Skeletal muscle tissue (tissue), 4 donors: Measurements from ENCODE around the gene DNM2. TPM values are rescaled to one million over a fixed set of nuclear protein-coding genes. Genes with fewer than 3 reads are reported as not detected.

Source experiments
- H3K27ac ChIP-seq: one replicate; pipeline ENCODE4 v1.7.0; 2013; ENCODE audit warnings: mild to moderate bottlenecking, low read depth, low read length, inconsistent platforms
- H3K27me3 ChIP-seq, 3 donors: one replicate each; pipeline ENCODE4 v1.7.0; 2013; ENCODE audit warnings: low read length in 3 of 3; ENCODE audit not compliant: control insufficient read depth in 3 of 3, insufficient read depth in 3 of 3
- H3K36me3 ChIP-seq, 3 donors: one replicate each; pipeline ENCODE4 v1.7.0; 2013; ENCODE audit warnings: low read length in 3 of 3; ENCODE audit not compliant: control insufficient read depth in 3 of 3, insufficient read depth in 3 of 3
- H3K4me1 ChIP-seq, 3 donors: one replicate each; pipeline ENCODE4 v1.7.0; 2013; ENCODE audit warnings: low read length in 3 of 3, mild to moderate bottlenecking in 3 of 3; ENCODE audit not compliant: control insufficient read depth in 3 of 3, insufficient read depth in 3 of 3
- H3K4me3 ChIP-seq, 3 donors: one replicate each; pipeline ENCODE4 v1.7.0; 2013; ENCODE audit warnings: low read length in 3 of 3
- H3K9ac ChIP-seq, 3 donors: one replicate each; pipeline ENCODE4 v1.7.0; 2013; ENCODE audit warnings: low read length in 3 of 3, mild to moderate bottlenecking in 3 of 3, moderate library complexity in 2 of 3, low read depth in 1 of 3
- H3K9me3 ChIP-seq, 3 donors: one replicate each; pipeline ENCODE4 v1.7.0; 2013; ENCODE audit warnings: low read length in 3 of 3; ENCODE audit not compliant: control insufficient read depth in 3 of 3
- total RNA-seq: library from RNA; depleted of rRNA; stranded (reverse); fragments of >200 nt; gene quantifications from one replicate; pipeline ENCODE4 v1.2.3, GENCODE V29; 2014
- donor health status: Osteomylitis.

DNM2 gene
- total RNA-seq, 1 donor from 2014 or later = 54.8 TPM

DNA sequence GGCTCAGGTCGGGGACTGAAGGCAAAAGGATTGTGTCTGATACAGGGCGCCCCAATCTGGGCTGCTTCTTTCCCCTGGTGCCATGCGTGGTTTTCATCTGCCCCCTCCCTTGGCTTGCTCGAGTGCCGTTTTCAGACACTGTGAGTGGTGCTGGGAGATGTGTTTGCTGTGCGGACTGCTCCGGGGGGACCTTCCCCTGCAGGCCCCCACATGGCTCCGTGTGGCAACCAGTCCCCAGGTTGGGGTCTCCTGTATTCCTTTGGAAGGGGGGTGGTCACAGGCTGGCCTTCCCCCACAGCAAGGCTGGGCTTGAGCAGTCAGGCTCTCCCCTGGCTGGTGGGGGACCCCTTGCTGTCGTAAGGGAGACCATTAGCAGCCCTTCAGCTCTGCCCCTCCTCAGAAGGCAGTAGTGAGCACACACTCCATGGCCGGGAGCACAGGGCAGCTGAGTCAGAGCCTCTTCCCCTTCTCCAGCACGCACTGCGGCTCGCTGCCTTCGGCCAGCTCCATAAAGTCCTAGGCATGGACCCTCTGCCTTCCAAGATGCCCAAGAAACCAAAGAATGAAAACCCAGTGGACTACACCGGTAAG, 37.2 kb upstream of the DNM2 start:
- Histone ChIP-seq H3K9me3 (no peaks in the 10 kb centered on the region), H3K4me3 (no peak overlapping the region), H3K36me3 (peaks cover 82 to 87% (median 83%) of the 10 kb centered on the region in 3 donors), H3K27me3 (no peaks in the 10 kb centered on the region), H3K27ac (no peak overlapping the region), H3K4me1 (no peaks in the 10 kb centered on the region), H3K9ac (no peak overlapping the region)

DNA sequence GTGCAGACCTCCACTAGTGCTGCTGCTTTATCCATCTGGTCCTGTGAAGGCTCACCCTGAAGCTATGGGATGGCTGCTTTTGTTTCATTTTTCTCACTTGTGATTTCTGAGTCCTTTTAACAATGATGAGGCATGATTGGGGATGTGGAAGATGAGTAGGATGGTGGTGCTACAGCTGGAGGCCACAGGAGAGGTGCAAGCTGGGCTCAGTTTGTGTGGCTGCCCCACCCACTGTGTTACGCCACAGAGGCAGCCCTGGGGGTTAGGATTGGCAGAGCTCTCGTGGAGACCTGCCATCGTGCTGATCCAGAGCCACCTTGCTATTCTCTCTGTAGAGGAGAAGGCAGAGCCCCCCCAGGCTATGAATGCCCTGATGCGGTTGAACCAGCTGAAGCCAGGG, 36.2 kb upstream of the DNM2 start:
- H3K9me3 ChIP-seq = no peaks in the 10 kb centered on the region
- no peaks in the 10 kb centered on the region for H3K27me3 ChIP-seq
- no peak overlapping the region for H3K4me3 ChIP-seq
- H3K27ac ChIP-seq = no peak overlapping the region
- H3K9ac ChIP-seq = no peak overlapping the region
- peaks cover 0 to 4% (median 0%) of the 10 kb centered on the region in 3 donors for H3K4me1 ChIP-seq
- H3K36me3 ChIP-seq = peaks cover 84 to 93% (median 85%) of the 10 kb centered on the region in 3 donors

DNA sequence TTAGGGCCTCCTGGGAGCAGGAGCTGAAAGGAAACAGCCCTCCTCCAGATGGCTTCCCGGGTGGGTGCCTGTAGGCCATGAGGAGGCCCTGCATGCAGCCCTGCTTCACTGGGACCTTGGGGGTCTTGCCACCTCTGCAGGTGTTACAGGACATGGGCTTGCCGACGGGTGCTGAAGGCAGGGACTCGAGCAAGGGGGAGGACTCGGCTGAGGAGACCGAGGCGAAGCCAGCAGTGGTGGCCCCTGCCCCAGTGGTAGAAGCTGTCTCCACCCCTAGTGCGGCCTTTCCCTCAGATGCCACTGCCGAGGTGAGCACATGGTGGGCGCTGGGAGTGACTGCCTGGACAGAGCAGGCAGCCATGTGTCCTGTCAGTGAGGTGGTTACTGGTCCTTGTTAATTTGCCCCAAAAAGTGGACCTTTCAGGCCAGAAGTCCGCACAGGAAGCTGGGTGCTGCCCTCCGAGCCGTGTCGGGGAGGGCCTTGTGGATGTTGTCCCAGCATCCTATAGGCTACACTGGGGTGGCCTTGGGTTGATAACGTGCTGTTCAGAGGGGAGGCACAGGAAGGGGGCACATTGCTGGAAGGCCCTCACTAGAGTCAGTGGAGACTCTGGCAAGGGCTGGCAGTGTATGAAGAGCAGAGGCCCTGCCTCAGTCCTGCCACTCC, 35.3 kb upstream of the DNM2 start:
- H3K4me3 ChIP-seq = no peak overlapping the region
- no peak overlapping the region for H3K9ac ChIP-seq
- peaks cover 85 to 91% (median 85%) of the 10 kb centered on the region in 3 donors for H3K36me3 ChIP-seq
- no peaks in the 10 kb centered on the region for H3K9me3 ChIP-seq
- H3K27ac ChIP-seq = no peak overlapping the region
- H3K27me3 ChIP-seq = no peaks in the 10 kb centered on the region
- H3K4me1 ChIP-seq = peaks cover 0 to 9% (median 0%) of the 10 kb centered on the region in 3 donors

DNA sequence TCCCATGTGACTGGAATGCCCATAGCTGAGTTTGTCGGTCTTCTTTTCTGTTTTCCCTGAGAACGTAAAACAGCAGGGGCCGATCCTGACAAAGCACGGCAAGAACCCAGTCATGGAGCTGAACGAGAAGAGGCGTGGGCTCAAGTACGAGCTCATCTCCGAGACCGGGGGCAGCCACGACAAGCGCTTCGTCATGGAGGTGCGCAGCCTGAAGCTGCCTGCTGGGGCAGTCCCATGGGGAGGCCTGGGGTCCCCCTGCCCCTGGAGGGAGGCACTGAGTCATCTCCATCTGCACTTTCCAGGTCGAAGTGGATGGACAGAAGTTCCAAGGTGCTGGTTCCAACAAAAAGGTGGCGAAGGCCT, 34.8 kb upstream of the DNM2 start:
- no peak overlapping the region for H3K4me3 ChIP-seq
- peaks cover 85 to 91% (median 85%) of the 10 kb centered on the region in 3 donors for H3K36me3 ChIP-seq
- H3K9ac ChIP-seq = no peak overlapping the region

DNA sequence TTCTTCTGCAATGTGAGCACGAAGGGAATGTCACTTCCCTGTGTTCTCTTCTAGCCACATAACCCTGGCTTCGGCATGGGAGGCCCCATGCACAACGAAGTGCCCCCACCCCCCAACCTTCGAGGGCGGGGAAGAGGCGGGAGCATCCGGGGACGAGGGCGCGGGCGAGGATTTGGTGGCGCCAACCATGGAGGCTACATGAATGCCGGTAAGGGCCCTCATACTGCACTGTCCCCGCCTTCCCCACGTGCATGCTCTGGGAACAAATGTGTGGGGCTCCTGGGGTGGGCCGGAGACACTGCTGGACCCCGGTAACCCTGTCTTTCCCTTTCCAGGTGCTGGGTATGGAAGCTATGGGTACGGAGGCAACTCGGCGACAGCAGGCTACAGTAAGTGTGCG, 34.3 kb upstream of the DNM2 start:
- peaks cover 0 to 9% (median 0%) of the 10 kb centered on the region in 3 donors for H3K4me1 ChIP-seq
- peaks cover 86 to 91% (median 86%) of the 10 kb centered on the region in 3 donors for H3K36me3 ChIP-seq
- no peak overlapping the region for H3K4me3 ChIP-seq
- no peaks in the 10 kb centered on the region for H3K9me3 ChIP-seq
- no peaks in the 10 kb centered on the region for H3K27me3 ChIP-seq
- H3K27ac ChIP-seq = no peak overlapping the region
- H3K9ac ChIP-seq = no peak overlapping the region

More for the DNA sequence above, 34.8 kb upstream of the DNM2 start:
- Histone ChIP-seq H3K27me3 (no peaks in the 10 kb centered on the region), H3K9me3 (no peaks in the 10 kb centered on the region), H3K4me1 (peaks cover 0 to 9% (median 0%) of the 10 kb centered on the region in 3 donors), H3K27ac (no peak overlapping the region)

DNA sequence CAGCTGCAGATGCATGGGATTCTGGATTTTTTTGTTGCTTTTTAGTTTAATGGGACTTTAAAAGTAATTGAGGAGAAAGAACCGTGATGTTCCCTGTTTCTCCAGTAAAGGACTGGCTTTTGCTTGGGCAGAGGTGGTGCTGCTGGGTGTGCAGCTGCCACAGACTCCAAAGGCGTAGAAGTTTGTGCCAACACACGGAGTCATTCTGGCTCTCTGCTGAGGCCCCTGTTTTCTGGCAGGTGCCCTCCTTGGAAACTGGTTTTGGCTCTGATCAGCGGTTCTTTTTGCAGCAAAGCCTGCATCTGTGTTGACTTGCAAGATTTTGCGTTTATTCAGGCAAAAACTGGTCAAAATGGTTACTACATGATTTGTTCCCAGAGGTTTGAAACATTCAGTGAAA, 32.7 kb upstream of the DNM2 start:
- Histone ChIP-seq H3K9ac (no peak overlapping the region), H3K9me3 (no peaks in the 10 kb centered on the region), H3K4me1 (peaks cover 0 to 9% (median 0%) of the 10 kb centered on the region in 3 donors), H3K4me3 (no peak overlapping the region), H3K27ac (no peak overlapping the region), H3K27me3 (no peaks in the 10 kb centered on the region), H3K36me3 (peaks cover 84 to 89% (median 85%) of the 10 kb centered on the region in 3 donors)

DNA sequence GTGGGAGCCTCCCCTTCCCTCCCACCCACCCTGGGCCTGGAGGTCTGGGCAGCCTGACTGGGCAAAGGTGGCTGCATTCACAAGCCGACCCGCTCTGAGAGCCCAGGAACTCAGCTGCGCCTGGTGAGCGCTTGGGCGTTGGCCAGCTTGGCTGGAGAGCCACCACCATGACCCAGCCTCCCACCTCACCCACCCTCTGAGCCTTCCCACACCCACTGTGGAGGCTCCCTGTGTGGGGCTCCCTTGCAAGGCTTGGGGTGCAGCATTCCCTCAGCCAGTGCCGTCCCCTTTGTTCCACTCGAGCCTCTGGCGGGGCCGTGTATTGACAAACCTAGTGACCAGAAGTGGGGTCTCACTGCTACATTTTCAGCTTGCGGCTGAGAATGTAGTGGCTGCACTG, 31.7 kb upstream of the DNM2 start:
- Histone ChIP-seq H3K27me3 (no peaks in the 10 kb centered on the region), H3K4me3 (no peak overlapping the region), H3K36me3 (peaks cover 82 to 85% (median 84%) of the 10 kb centered on the region in 3 donors), H3K27ac (no peak overlapping the region), H3K9ac (no peak overlapping the region), H3K9me3 (no peaks in the 10 kb centered on the region), H3K4me1 (peaks cover 0 to 9% (median 0%) of the 10 kb centered on the region in 3 donors)

DNA sequence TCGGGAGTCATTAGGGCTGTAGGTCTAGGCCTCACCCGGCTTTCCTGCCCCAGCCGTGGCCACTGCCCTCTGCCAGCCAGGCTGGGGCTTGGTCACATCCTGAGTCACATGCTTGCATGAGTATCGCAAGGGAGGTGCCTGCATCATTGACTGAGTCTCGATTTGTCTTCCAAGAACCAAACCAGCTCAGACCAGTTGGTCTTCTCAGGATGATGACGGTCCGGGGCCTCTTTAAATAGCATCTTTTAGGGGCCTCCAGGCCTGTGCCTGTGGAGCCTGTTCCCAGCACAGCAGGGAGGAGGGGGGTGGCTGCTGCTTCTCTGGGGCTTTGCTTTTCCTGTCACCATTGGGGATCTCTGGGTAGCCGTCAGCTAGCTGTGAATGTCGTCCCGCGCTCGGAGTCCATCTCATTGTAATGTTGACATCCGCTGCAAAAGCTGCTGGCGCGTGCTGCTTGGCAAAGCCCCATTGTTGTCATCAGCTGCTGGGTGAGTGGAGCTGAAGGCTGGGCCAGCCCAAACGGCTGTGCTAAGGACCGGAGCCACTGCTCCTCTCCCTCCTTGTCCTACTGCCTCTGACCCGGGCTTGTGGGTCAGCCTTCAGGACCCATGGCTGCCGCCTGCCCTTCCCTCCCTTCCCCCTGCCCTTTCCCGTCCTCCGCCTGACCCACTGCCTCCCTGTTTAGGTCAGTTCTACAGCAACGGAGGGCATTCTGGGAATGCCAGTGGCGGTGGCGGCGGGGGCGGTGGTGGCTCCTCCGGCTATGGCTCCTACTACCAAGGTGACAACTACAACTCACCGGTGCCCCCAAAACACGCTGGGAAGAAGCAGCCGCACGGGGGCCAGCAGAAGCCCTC, 31.0 kb upstream of the DNM2 start:
- no peak overlapping the region for H3K9ac ChIP-seq
- no peaks in the 10 kb centered on the region for H3K27me3 ChIP-seq
- H3K27ac ChIP-seq = no peak overlapping the region
- peaks cover 82 to 84% (median 82%) of the 10 kb centered on the region in 3 donors for H3K36me3 ChIP-seq
- no peak overlapping the region for H3K4me3 ChIP-seq
- peaks cover 0 to 9% (median 0%) of the 10 kb centered on the region in 3 donors for H3K4me1 ChIP-seq
- no peaks in the 10 kb centered on the region for H3K9me3 ChIP-seq

DNA sequence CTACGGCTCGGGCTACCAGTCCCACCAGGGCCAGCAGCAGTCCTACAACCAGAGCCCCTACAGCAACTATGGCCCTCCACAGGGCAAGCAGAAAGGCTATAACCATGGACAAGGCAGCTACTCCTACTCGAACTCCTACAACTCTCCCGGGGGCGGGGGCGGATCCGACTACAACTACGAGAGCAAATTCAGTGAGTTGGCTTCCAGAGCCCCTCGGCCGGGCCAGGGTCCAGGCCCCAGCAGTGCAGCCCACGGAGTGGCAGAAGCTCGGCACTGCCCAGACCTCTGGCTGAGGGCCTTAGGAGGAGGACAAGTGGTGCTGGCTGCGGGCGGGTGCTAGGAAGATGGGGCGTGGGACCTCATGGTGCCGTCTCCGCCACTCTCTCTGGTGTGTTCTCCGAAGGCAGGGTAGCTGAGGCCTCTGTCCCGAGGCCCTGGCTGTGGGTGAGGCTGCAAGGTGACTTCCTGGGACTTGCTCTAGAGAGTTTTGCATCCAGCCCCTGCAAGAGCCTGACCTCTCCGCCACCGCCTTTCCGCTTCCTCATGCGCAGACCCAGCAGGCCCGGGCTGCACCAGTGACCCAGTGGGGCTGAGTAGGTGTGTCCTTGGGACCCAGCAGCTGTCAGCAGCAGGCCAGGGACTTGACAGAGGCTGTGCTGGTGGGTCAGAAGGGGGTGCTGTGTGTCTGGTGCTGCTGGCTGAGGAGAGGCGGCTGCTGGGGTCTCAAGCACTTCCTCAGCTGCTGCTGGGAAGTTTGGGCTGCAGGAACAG, 30.2 kb upstream of the DNM2 start:
- no peaks in the 10 kb centered on the region for H3K27me3 ChIP-seq
- H3K27ac ChIP-seq = no peak overlapping the region
- H3K9ac ChIP-seq = no peak overlapping the region
- H3K9me3 ChIP-seq = no peaks in the 10 kb centered on the region
- peaks cover 0 to 9% (median 0%) of the 10 kb centered on the region in 3 donors for H3K4me1 ChIP-seq
- no peak overlapping the region for H3K4me3 ChIP-seq
- peaks cover 74 to 84% (median 82%) of the 10 kb centered on the region in 3 donors for H3K36me3 ChIP-seq
